ENCODE data around the gene LCN15.

GRCh38 chr9:136735812-136736480, 28.4 kb downstream of the LCN15 start:
- no peak for TF ChIP-seq CTCF (IDR thresholded peaks at IDR 0.05)
- TF ChIP-seq POLR2A (IDR thresholded peaks at IDR 0.05) = no peak
